Neural cell (in vitro differentiated cells): ENCODE results near the gene SAMD7. TPM values are rescaled to one million over a fixed set of nuclear protein-coding genes. Genes with fewer than 3 reads are reported as not detected.
A peak's percentile ranks its signal among the peaks of the same experiment; 100 is the strongest.

Experiments used
- H2AFZ ChIP-seq: fragments of 200-600, 300-800 bp; sonication (generic), shearing (Covaris generic); 2 replicates; pipeline ENCODE4 v1.6.0; 2014; ENCODE audit warnings: low read depth, mild to moderate bottlenecking, antibody characterized with exemption, low read length, moderate library complexity
- H3F3A ChIP-seq: fragments of 200-600 bp; shearing (Covaris generic); 2 replicates; pipeline ENCODE4 v1.6.1; 2016; ENCODE audit warnings: mild to moderate bottlenecking, moderate library complexity, mixed read lengths, antibody characterized with exemption, low read length; ENCODE audit not compliant: insufficient read depth, poor library complexity, severe bottlenecking
- H3K27ac ChIP-seq: fragments of 200-600, 300-800 bp; sonication (generic), shearing (Covaris generic); 2 replicates; pipeline ENCODE4 v1.5.1; 2014; ENCODE audit warnings: mild to moderate bottlenecking, low read length, moderate library complexity
- H3K27me3 ChIP-seq: fragments of 300-800, 200-600 bp; sonication (generic), shearing (Covaris generic); 2 replicates; pipeline ENCODE4 v1.6.0; 2014; ENCODE audit warnings: mild to moderate bottlenecking, low read depth, low read length, moderate library complexity; ENCODE audit not compliant: insufficient read depth
- H3K36me3 ChIP-seq: fragments of 300-800, 200-600 bp; sonication (generic), shearing (Covaris generic); 2 replicates; pipeline ENCODE4 v1.5.1; 2014; ENCODE audit warnings: mild to moderate bottlenecking, antibody characterized with exemption, low read length, moderate library complexity; ENCODE audit not compliant: insufficient read depth
- H3K4me2 ChIP-seq: fragments of 300-800, 200-600 bp; sonication (generic), shearing (Covaris generic); 2 replicates; pipeline ENCODE4 v1.6.0; 2014; ENCODE audit warnings: mild to moderate bottlenecking, low read length
- H3K4me3 ChIP-seq: fragments of 300-800, 200-600 bp; sonication (generic), shearing (Covaris generic); 2 replicates; pipeline ENCODE4 v1.5.1; 2014; ENCODE audit warnings: mild to moderate bottlenecking, low read length, moderate library complexity
- H3K79me2 ChIP-seq: fragments of 200-600 bp; shearing (Covaris generic); replicated peaks from 2 replicates; pipeline ENCODE4 v1.6.0; 2014; ENCODE audit warnings: mild to moderate bottlenecking, low read length, moderate library complexity; ENCODE audit not compliant: insufficient read depth
- H3K9ac ChIP-seq: fragments of 300-800, 200-600 bp; sonication (generic), shearing (Covaris generic); 2 replicates; pipeline ENCODE4 v1.6.1; 2016; ENCODE audit warnings: mild to moderate bottlenecking, low read length, mixed read lengths
- H3K9me2 ChIP-seq: fragments of 200-600 bp; shearing (Covaris generic); 2 replicates; pipeline ENCODE4 v1.6.1; 2016; ENCODE audit warnings: mild to moderate bottlenecking, low read length, mixed read lengths; ENCODE audit not compliant: insufficient read depth
- H3K9me3 ChIP-seq: fragments of 200-600, 300-800 bp; sonication (generic), shearing (Covaris generic); 2 replicates; pipeline ENCODE4 v1.6.1; 2016; ENCODE audit warnings: mild to moderate bottlenecking, mixed run types, low read length, moderate library complexity, mixed read lengths
- H4K20me1 ChIP-seq: fragments of 200-600 bp; shearing (Covaris generic); 2 replicates; pipeline ENCODE4 v1.6.1; 2016; ENCODE audit warnings: mild to moderate bottlenecking, mixed run types; ENCODE audit not compliant: insufficient read depth
- EP300 ChIP-seq: fragments of 450-650 bp; conservative IDR thresholded peaks from 2 replicates; pipeline ENCODE4 v1.6.1; 2014; ENCODE audit warnings: antibody characterized with exemption, mild to moderate bottlenecking, moderate library complexity; ENCODE audit not compliant: poor library complexity, severe bottlenecking
- EZH2 ChIP-seq: fragments of 200-600, 300-800 bp; shearing (Covaris generic), sonication (generic); IDR thresholded peaks from 2 replicates; pipeline ENCODE4 v1.6.1; 2014; ENCODE audit warnings: antibody characterized with exemption, low read length, borderline replicate concordance, mild to moderate bottlenecking; ENCODE audit not compliant: insufficient read depth, poor library complexity, severe bottlenecking
- MXI1 ChIP-seq: fragments of 450-650 bp; conservative IDR thresholded peaks from 2 replicates; pipeline ENCODE4 v1.6.1; 2014; ENCODE audit warnings: antibody characterized with exemption, mild to moderate bottlenecking; ENCODE audit not compliant: poor library complexity, severe bottlenecking
- POLR2AphosphoS5 ChIP-seq: IDR thresholded peaks from 2 replicates; pipeline ENCODE4 v1.6.1; 2012
- RAD21 ChIP-seq: fragments of 450-650 bp; conservative IDR thresholded peaks from 2 replicates; pipeline ENCODE4 v1.6.1; 2014; ENCODE audit warnings: antibody characterized with exemption, mild to moderate bottlenecking, moderate library complexity
- SMC3 ChIP-seq: fragments of 450-650 bp; conservative IDR thresholded peaks from 2 replicates; pipeline ENCODE4 v1.6.1; 2014; ENCODE audit warnings: antibody characterized with exemption, mild to moderate bottlenecking, moderate library complexity; ENCODE audit not compliant: poor library complexity
- TAF1 ChIP-seq: IDR thresholded peaks from 2 replicates; pipeline ENCODE4 v1.6.1; 2012; ENCODE audit warnings: low read depth
- polyA plus RNA-seq: library from polyadenylated mRNA; depleted of rRNA; stranded (reverse); fragments of >200 nt; gene quantifications from 2 replicates; pipeline ENCODE4 v1.2.3, GENCODE V29; 2014
- TF ChIP-seq, protein P1 (sequence below): IDR thresholded peaks from 2 replicates; pipeline ENCODE4 v1.6.1; 2012; ENCODE audit warnings: borderline replicate concordance
- TF ChIP-seq, protein P2 (sequence below): fragments of 450-650 bp; IDR thresholded peaks from 2 replicates; pipeline ENCODE4 v1.5.1; 2014; ENCODE audit warnings: antibody characterized with exemption, mild to moderate bottlenecking, moderate library complexity; ENCODE audit not compliant: poor library complexity, severe bottlenecking

The SAMD7 gene
- polyA plus RNA-seq, 1 donor from 2014 or later: not detected

DNA sequence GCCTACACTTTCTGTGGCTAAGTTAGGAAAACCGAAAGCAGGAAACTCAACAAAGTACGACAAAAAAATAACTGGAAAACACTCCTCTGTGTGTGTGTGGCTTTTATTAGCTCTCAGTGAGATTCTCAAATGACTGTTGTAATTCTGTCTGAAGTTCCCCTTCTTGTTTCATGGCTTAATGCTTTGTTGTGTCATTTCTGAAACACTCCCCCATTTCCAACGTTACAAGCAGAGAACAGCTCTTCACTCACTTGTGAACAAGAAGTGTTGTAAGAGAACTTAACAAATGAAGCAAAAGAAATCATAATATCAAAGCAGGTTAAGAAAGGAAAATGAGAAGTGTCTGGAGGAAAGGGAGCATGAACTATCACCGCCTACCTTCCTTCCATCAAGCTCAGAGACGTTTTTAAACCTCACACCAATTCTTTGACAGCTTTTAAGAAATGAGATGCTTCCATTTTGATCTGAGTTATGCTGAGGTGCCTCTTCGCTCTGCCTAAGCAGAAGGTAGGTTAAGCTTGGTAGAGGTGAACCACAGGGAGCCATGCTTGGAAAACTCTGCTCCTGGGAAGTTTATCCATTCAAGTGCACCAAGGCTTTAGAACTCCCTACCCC is 42.9 kb downstream of the SAMD7 start:
- Histone ChIP-seq H3K9me2 (no peaks in the 10 kb centered on the region), H2AFZ (no peak overlapping the region), H3F3A (no peaks in the 10 kb centered on the region), H3K9me3 (no peaks in the 10 kb centered on the region), H3K9ac (no peak overlapping the region), H4K20me1 (no peaks in the 10 kb centered on the region), H3K79me2 (no peaks in the 10 kb centered on the region), H3K27me3 (no peaks in the 10 kb centered on the region), H3K27ac (no peak overlapping the region), H3K36me3 (no peaks in the 10 kb centered on the region), H3K4me2 (no peak overlapping the region), H3K4me3 (no peak overlapping the region)
- no peak for TF ChIP-seq MXI1
- TF ChIP-seq POLR2AphosphoS5: peak; percentile 32

DNA sequence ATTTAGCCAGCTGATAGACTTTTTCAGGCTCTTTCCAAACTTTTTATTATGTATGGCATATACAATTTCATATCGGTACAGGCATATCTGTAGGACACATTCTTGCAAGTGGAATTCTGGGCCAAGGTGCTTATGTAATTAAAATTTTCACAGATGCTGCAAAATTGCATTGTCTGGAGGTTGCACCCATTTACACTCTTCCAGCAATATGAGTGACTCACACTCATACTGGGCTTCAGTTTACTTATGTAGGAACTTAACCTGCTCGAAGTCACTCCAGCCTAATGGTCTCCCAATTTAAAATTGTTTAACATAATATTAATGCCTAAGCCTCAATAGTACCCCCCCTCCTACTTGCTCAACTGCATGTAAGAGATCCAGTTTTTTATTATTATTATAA is 44.0 kb downstream of the SAMD7 start:
- Histone ChIP-seq H4K20me1 (no peaks in the 10 kb centered on the region), H3K9me2 (no peaks in the 10 kb centered on the region), H3K4me2 (no peak overlapping the region), H3K27me3 (no peaks in the 10 kb centered on the region), H3K36me3 (no peaks in the 10 kb centered on the region), H3K9me3 (no peaks in the 10 kb centered on the region), H2AFZ (no peak overlapping the region), H3K79me2 (no peaks in the 10 kb centered on the region), H3K27ac (no peak overlapping the region), H3K4me3 (no peak overlapping the region), H3K9ac (no peak overlapping the region), H3F3A (no peaks in the 10 kb centered on the region)
- TF ChIP-seq EZH2: no peak
- TF ChIP-seq POLR2AphosphoS5: no peak
- TF ChIP-seq, protein P1, sequence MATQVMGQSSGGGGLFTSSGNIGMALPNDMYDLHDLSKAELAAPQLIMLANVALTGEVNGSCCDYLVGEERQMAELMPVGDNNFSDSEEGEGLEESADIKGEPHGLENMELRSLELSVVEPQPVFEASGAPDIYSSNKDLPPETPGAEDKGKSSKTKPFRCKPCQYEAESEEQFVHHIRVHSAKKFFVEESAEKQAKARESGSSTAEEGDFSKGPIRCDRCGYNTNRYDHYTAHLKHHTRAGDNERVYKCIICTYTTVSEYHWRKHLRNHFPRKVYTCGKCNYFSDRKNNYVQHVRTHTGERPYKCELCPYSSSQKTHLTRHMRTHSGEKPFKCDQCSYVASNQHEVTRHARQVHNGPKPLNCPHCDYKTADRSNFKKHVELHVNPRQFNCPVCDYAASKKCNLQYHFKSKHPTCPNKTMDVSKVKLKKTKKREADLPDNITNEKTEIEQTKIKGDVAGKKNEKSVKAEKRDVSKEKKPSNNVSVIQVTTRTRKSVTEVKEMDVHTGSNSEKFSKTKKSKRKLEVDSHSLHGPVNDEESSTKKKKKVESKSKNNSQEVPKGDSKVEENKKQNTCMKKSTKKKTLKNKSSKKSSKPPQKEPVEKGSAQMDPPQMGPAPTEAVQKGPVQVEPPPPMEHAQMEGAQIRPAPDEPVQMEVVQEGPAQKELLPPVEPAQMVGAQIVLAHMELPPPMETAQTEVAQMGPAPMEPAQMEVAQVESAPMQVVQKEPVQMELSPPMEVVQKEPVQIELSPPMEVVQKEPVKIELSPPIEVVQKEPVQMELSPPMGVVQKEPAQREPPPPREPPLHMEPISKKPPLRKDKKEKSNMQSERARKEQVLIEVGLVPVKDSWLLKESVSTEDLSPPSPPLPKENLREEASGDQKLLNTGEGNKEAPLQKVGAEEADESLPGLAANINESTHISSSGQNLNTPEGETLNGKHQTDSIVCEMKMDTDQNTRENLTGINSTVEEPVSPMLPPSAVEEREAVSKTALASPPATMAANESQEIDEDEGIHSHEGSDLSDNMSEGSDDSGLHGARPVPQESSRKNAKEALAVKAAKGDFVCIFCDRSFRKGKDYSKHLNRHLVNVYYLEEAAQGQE: no peak
- no peak for TF ChIP-seq MXI1
- TF ChIP-seq, protein P2, sequence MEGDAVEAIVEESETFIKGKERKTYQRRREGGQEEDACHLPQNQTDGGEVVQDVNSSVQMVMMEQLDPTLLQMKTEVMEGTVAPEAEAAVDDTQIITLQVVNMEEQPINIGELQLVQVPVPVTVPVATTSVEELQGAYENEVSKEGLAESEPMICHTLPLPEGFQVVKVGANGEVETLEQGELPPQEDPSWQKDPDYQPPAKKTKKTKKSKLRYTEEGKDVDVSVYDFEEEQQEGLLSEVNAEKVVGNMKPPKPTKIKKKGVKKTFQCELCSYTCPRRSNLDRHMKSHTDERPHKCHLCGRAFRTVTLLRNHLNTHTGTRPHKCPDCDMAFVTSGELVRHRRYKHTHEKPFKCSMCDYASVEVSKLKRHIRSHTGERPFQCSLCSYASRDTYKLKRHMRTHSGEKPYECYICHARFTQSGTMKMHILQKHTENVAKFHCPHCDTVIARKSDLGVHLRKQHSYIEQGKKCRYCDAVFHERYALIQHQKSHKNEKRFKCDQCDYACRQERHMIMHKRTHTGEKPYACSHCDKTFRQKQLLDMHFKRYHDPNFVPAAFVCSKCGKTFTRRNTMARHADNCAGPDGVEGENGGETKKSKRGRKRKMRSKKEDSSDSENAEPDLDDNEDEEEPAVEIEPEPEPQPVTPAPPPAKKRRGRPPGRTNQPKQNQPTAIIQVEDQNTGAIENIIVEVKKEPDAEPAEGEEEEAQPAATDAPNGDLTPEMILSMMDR: no peak
- no peak for TF ChIP-seq SMC3
- TF ChIP-seq TAF1: no peak

DNA sequence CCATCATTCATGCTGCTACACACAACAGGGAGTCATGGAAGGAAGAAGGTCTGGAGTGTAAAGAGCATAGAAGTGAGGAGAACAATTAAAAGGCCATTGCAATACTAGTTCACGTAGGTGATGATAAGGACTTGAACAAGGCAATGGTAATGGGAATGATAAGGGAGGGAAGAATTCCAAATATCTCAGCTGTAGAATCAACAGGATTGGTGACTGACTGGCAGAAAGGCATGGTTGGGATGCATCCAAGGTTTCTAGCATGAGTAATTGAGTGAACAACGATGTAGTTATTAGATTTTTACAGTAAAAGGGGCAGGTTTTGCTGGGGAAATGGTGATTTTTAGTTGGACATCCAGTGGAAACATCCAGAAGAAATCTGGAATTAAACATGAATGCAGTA is 52.8 kb downstream of the SAMD7 start:
- no peak overlapping the region for H3K4me2 ChIP-seq
- H3K27me3 ChIP-seq: no peaks in the 10 kb centered on the region
- no peak overlapping the region for H2AFZ ChIP-seq
- no peak overlapping the region for H3K4me3 ChIP-seq
- H3K9me2 ChIP-seq: no peaks in the 10 kb centered on the region
- H3K9ac ChIP-seq: no peak overlapping the region
- H3K9me3 ChIP-seq: no peaks in the 10 kb centered on the region
- no peak for TF ChIP-seq RAD21
- TF ChIP-seq EP300: no peak
- TF ChIP-seq, protein P1: no peak
- TF ChIP-seq SMC3: no peak
- no peak for TF ChIP-seq EZH2
- no peak for TF ChIP-seq MXI1
- no peak for TF ChIP-seq POLR2AphosphoS5
- TF ChIP-seq TAF1: no peak
- TF ChIP-seq, protein P2: no peak
- no peaks in the 10 kb centered on the region for H4K20me1 ChIP-seq
- no peaks in the 10 kb centered on the region for H3K36me3 ChIP-seq
- no peak overlapping the region for H3K27ac ChIP-seq
- H3F3A ChIP-seq: peaks cover 7% of the 10 kb centered on the region
- peaks cover 22% of the 10 kb centered on the region for H3K79me2 ChIP-seq
